ENCODE data around the gene ITGB4. TPM values are rescaled to one million over a fixed set of nuclear protein-coding genes. Genes with fewer than 3 reads are reported as not detected.

The ITGB4 gene
- total and polyA plus RNA-seq, 9 of the 15 experiments (the other 6 are each of a cell fraction or from before 2014, with no cell fraction given), result 0.05 to 2.8 (median 0.76) TPM; not detected in 3

DNA sequence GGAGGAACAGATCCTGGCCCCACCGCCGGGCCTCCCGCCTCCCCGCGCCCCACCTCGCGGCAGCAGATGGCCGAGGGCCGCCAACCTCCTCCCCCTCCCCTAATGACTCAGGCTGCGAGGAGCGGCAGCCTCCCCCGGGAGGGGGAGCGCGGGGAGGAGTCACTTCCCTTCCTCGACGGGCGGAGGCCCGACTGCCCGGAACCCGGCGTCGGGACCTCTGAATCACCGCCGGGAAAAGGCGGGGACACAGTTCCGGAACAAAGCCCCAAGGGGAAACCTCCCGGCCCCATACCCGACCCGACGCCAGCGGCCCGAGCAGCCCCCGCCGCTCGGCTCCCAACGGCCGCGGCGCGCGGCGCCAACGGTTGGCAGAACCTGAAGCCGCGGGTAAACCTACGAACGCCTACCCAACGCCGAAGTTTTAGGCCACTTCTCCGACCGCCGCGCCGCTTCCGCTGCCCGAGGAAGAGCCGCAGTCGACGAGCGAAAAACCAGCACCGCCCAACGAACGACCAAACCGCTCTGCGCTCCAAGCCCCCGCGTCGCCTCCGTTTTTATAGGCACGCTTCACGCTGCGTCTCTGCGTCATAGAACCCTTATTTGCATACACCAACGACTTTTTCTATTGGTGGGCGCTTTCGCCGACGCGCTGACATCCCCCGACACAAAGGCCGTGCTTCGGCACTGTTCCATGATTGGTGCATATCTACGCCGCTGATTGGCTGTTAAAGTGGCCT is 58.2 kb downstream of the ITGB4 start (continued):
- TF ChIP-seq, protein P1, sequence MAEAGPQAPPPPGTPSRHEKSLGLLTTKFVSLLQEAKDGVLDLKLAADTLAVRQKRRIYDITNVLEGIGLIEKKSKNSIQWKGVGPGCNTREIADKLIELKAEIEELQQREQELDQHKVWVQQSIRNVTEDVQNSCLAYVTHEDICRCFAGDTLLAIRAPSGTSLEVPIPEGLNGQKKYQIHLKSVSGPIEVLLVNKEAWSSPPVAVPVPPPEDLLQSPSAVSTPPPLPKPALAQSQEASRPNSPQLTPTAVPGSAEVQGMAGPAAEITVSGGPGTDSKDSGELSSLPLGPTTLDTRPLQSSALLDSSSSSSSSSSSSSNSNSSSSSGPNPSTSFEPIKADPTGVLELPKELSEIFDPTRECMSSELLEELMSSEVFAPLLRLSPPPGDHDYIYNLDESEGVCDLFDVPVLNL (CRISPR knock-in tag; IDR thresholded peaks at IDR 0.05; ENCODE audit: low read depth), result peak; percentile 60; the same call in 1 of the 2 replicates
- TF ChIP-seq, protein P2, sequence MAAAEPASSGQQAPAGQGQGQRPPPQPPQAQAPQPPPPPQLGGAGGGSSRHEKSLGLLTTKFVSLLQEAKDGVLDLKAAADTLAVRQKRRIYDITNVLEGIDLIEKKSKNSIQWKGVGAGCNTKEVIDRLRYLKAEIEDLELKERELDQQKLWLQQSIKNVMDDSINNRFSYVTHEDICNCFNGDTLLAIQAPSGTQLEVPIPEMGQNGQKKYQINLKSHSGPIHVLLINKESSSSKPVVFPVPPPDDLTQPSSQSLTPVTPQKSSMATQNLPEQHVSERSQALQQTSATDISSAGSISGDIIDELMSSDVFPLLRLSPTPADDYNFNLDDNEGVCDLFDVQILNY (CRISPR knock-in tag; IDR thresholded peaks at IDR 0.05), result peak; percentile 94
- TF ChIP-seq ZBED1 (IDR thresholded peaks at IDR 0.05), result peak; percentile 97; the same call in 1 of the 2 replicates
- TF ChIP-seq POU5F1 (IDR thresholded peaks at IDR 0.05; ENCODE audit: borderline replicate concordance, low read depth, low read length, partially characterized antibody), result no peak
- peak; percentile 10; the same call in 1 of the 2 replicates for TF ChIP-seq HDAC2 (IDR thresholded peaks at IDR 0.05)
- TF ChIP-seq, protein P3, sequence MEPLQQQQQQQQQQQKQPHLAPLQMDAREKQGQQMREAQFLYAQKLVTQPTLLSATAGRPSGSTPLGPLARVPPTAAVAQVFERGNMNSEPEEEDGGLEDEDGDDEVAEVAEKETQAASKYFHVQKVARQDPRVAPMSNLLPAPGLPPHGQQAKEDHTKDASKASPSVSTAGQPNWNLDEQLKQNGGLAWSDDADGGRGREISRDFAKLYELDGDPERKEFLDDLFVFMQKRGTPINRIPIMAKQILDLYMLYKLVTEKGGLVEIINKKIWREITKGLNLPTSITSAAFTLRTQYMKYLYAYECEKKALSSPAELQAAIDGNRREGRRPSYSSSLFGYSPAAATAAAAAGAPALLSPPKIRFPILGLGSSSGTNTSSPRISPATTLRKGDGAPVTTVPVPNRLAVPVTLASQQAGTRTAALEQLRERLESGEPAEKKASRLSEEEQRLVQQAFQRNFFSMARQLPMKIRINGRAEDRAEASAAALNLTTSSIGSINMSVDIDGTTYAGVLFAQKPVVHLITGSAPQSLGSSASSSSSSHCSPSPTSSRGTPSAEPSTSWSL (CRISPR knock-in tag; IDR thresholded peaks at IDR 0.05; ENCODE audit: borderline replicate concordance), result no peak
- no peak for TF ChIP-seq ZNF785 (CRISPR knock-in tag; IDR thresholded peaks at IDR 0.05)
- TF ChIP-seq HIVEP1 (CRISPR knock-in tag; IDR thresholded peaks at IDR 0.05), result no peak
- peak; percentile 73 for TF ChIP-seq BCOR (IDR thresholded peaks at IDR 0.05)
- TF ChIP-seq ZC3H11A (IDR thresholded peaks at IDR 0.05; ENCODE audit: low read depth, low read length), result no peak
- TF ChIP-seq, protein P4, sequence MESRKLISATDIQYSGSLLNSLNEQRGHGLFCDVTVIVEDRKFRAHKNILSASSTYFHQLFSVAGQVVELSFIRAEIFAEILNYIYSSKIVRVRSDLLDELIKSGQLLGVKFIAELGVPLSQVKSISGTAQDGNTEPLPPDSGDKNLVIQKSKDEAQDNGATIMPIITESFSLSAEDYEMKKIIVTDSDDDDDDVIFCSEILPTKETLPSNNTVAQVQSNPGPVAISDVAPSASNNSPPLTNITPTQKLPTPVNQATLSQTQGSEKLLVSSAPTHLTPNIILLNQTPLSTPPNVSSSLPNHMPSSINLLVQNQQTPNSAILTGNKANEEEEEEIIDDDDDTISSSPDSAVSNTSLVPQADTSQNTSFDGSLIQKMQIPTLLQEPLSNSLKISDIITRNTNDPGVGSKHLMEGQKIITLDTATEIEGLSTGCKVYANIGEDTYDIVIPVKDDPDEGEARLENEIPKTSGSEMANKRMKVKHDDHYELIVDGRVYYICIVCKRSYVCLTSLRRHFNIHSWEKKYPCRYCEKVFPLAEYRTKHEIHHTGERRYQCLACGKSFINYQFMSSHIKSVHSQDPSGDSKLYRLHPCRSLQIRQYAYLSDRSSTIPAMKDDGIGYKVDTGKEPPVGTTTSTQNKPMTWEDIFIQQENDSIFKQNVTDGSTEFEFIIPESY (CRISPR knock-in tag; IDR thresholded peaks at IDR 0.05), result peak; percentile 67
- TF ChIP-seq ZNF165 (CRISPR knock-in tag; IDR thresholded peaks at IDR 0.05; ENCODE audit: borderline replicate concordance), result no peak
- peak; percentile 60 for TF ChIP-seq ZSCAN29 (IDR thresholded peaks at IDR 0.05)
- 0 out of 2 replicates have a peak, but pooled peaks have one; percentile 29 for TF ChIP-seq TCF3 (CRISPR knock-in tag; IDR thresholded peaks at IDR 0.05)
- peak; percentile 100 for TF ChIP-seq FIP1L1 (IDR thresholded peaks at IDR 0.05; ENCODE audit: low read depth, low read length, poor library complexity, severe bottlenecking)
- TF ChIP-seq BRD4 (IDR thresholded peaks at IDR 0.05), result peak; percentile 88; the same call in 1 of the 2 replicates
- TF ChIP-seq ARNT (IDR thresholded peaks at IDR 0.05), result no peak
- no peak for TF ChIP-seq STAT5B (CRISPR knock-in tag; IDR thresholded peaks at IDR 0.05)
- TF ChIP-seq HDGF (IDR thresholded peaks at IDR 0.05), result no peak
- TF ChIP-seq RBFOX2 (IDR thresholded peaks at IDR 0.05; ENCODE audit: low read depth, low read length), result peak; percentile 100
- TF ChIP-seq, protein P5, sequence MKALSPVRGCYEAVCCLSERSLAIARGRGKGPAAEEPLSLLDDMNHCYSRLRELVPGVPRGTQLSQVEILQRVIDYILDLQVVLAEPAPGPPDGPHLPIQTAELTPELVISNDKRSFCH (CRISPR knock-in tag; IDR thresholded peaks at IDR 0.05), result no peak
- TF ChIP-seq, protein P5 (tag; IDR thresholded peaks at IDR 0.05), result peak; percentile 84
- peak; percentile 97 for TF ChIP-seq NELFE (IDR thresholded peaks at IDR 0.05; ENCODE audit: insufficient read depth, insufficient read length)
- peak; percentile 78; the same call in 1 of the 2 replicates for TF ChIP-seq FOXP1 (CRISPR knock-in tag; IDR thresholded peaks at IDR 0.05)
- TF ChIP-seq SAFB (IDR thresholded peaks at IDR 0.05; ENCODE audit: borderline replicate concordance, low read depth, low read length), result 0 out of 2 replicates have a peak, but pooled peaks have one; percentile 61

Measured in K562 (cell line).